HG02763 (cell line): ENCODE data around the gene PUM1.

Experiments used
- ATAC-seq: cut with Tn5 transposase; IDR thresholded peaks from one replicate; pipeline ENCODE4 v1.9.1; 2021; ENCODE audit warnings: mild to moderate bottlenecking, moderate library complexity; ENCODE audit not compliant: unreplicated experiment

PUM1 gene

GRCh38 chr1:30908316-30908695, 157.2 kb downstream of the PUM1 start:
- ATAC-seq, result no peak

- ATAC-seq, result no peak
These were observed 157.8 kb downstream of the PUM1 start for GRCh38 chr1:30907481-30908315.

GRCh38 chr1:30906631-30907441, 158.7 kb downstream of the PUM1 start:
- ATAC-seq, result no peak

GRCh38 chr1:30905916-30906620, 159.4 kb downstream of the PUM1 start:
- no peak for ATAC-seq

GRCh38 chr1:30905403-30905802, 160.1 kb downstream of the PUM1 start:
- no peak for ATAC-seq

GRCh38 chr1:30904962-30905335, 160.6 kb downstream of the PUM1 start:
- no peak for ATAC-seq

GRCh38 chr1:30904191-30904961, 161.1 kb downstream of the PUM1 start:
- ATAC-seq, result no peak

GRCh38 chr1:30903343-30904034, 162.0 kb downstream of the PUM1 start:
- no peak for ATAC-seq

- no peak for ATAC-seq
These were observed 162.8 kb downstream of the PUM1 start for GRCh38 chr1:30902593-30903290.

- no peak for ATAC-seq
These were observed 163.5 kb downstream of the PUM1 start for GRCh38 chr1:30901798-30902581.

GRCh38 chr1:30900931-30901560, 164.5 kb downstream of the PUM1 start:
- no peak for ATAC-seq

- ATAC-seq, result no peak
These were observed 165.0 kb downstream of the PUM1 start for GRCh38 chr1:30900486-30900885.

- no peak for ATAC-seq
These were observed 165.7 kb downstream of the PUM1 start for GRCh38 chr1:30899577-30900389.

- no peak for ATAC-seq
These were observed 167.3 kb downstream of the PUM1 start for GRCh38 chr1:30898031-30898815.

GRCh38 chr1:30896905-30897304, 168.6 kb downstream of the PUM1 start:
- no peak for ATAC-seq

- no peak for ATAC-seq
These were observed 169.4 kb downstream of the PUM1 start for GRCh38 chr1:30895944-30896660.
